MM.1S (cell line): Measurements from ENCODE around the gene CGB2.
A peak's percentile ranks its signal among the peaks of the same experiment; 100 is the strongest.
"Not testable (repeated sequence)": the region's sequence is repeated elsewhere in the genome, so short reads cannot be mapped to it uniquely, and the experiment has no call there.

ENCODE experiments used
- DNase-seq: peaks from one replicate; pipeline ENCODE4 v3.0.0-alpha.2; 2015
- H2AFZ ChIP-seq: fragments of 300-600 bp; sonication (generic); 2 replicates; pipeline ENCODE4 v1.6.0; 2016; ENCODE audit warnings: antibody characterized with exemption, low read length
- H3F3A ChIP-seq: fragments of 300-600 bp; sonication (generic); 2 replicates; pipeline ENCODE4 v1.6.1; 2016; ENCODE audit warnings: mild to moderate bottlenecking, antibody characterized with exemption, low read length, moderate library complexity, mixed read lengths; ENCODE audit not compliant: insufficient read depth
- H3K27ac ChIP-seq: fragments of 300-600 bp; sonication (generic); 2 replicates; pipeline ENCODE4 v1.5.1; 2016; ENCODE audit warnings: mild to moderate bottlenecking, low read length
- H3K27me3 ChIP-seq: fragments of 300-600 bp; sonication (generic); replicated peaks from 2 replicates; pipeline ENCODE4 v1.6.0; 2016; ENCODE audit warnings: low read length; ENCODE audit not compliant: insufficient read depth
- H3K36me3 ChIP-seq: fragments of 300-600 bp; sonication (generic); replicated peaks from 2 replicates; pipeline ENCODE4 v1.6.1; 2016; ENCODE audit warnings: mild to moderate bottlenecking, low read length, mixed read lengths; ENCODE audit not compliant: insufficient read depth
- H3K4me1 ChIP-seq: fragments of 300-600 bp; sonication (generic); 2 replicates; pipeline ENCODE4 v1.6.1; 2016; ENCODE audit warnings: low read length, mixed read lengths
- H3K4me2 ChIP-seq: fragments of 300-600 bp; sonication (generic); 2 replicates; pipeline ENCODE4 v1.6.0; 2016; ENCODE audit warnings: low read depth, low read length
- H3K4me3 ChIP-seq: fragments of 300-600 bp; sonication (generic); 2 replicates; pipeline ENCODE4 v1.5.1; 2016; ENCODE audit warnings: low read length, mixed read lengths
- H3K79me2 ChIP-seq: fragments of 300-600 bp; sonication (generic); 2 replicates; pipeline ENCODE4 v1.6.1; 2016; ENCODE audit warnings: mixed run types, low read length, mixed read lengths
- H3K9ac ChIP-seq: fragments of 300-600 bp; sonication (generic); 2 replicates; pipeline ENCODE4 v1.6.1; 2016; ENCODE audit warnings: low read length, mixed read lengths
- H3K9me2 ChIP-seq: fragments of 300-600 bp; sonication (generic); replicated peaks from 2 replicates; pipeline ENCODE4 v1.6.1; 2016; ENCODE audit warnings: mild to moderate bottlenecking, low read length, mixed read lengths; ENCODE audit not compliant: insufficient read depth
- H3K9me3 ChIP-seq: fragments of 300-600 bp; sonication (generic); replicated peaks from 2 replicates; pipeline ENCODE4 v1.6.1; 2016; ENCODE audit warnings: mild to moderate bottlenecking, low read length, mixed read lengths; ENCODE audit not compliant: insufficient read depth
- H4K20me1 ChIP-seq: fragments of 300-600 bp; sonication (generic); 2 replicates; pipeline ENCODE4 v1.6.1; 2016; ENCODE audit warnings: mild to moderate bottlenecking, low read length, moderate library complexity, mixed read lengths; ENCODE audit not compliant: insufficient read depth
- EZH2phosphoT487 ChIP-seq: fragments of 300-600 bp; sonication (generic); IDR thresholded peaks from 2 replicates; pipeline ENCODE4 v1.6.1; 2018; ENCODE audit warnings: antibody characterized with exemption, low read length
- TF ChIP-seq, protein P1 (sequence below): fragments of 300-600 bp; sonication (generic); IDR thresholded peaks from 2 replicates; pipeline ENCODE4 v1.5.1; 2016; ENCODE audit warnings: antibody characterized with exemption, low read length, mixed read lengths

CGB2 gene

GRCh38 chr19:49036815-49037214 is 5.1 kb downstream of the CGB2 start, which contains the start of gene CGB1:
Gene CGB1, minus strand, starts transcription at chr19:49036895. Its CDS starts 184 bp downstream, at chr19:49036711.
- not testable (repeated sequence) for H3K9me2 ChIP-seq, H3K36me3 ChIP-seq, H3K9ac ChIP-seq, H4K20me1 ChIP-seq, H3F3A ChIP-seq, DNase-seq, H3K27ac ChIP-seq, H3K9me3 ChIP-seq, H2AFZ ChIP-seq, H3K4me2 ChIP-seq, H3K4me1 ChIP-seq, H3K4me3 ChIP-seq, H3K79me2 ChIP-seq
- TF ChIP-seq, protein P1, sequence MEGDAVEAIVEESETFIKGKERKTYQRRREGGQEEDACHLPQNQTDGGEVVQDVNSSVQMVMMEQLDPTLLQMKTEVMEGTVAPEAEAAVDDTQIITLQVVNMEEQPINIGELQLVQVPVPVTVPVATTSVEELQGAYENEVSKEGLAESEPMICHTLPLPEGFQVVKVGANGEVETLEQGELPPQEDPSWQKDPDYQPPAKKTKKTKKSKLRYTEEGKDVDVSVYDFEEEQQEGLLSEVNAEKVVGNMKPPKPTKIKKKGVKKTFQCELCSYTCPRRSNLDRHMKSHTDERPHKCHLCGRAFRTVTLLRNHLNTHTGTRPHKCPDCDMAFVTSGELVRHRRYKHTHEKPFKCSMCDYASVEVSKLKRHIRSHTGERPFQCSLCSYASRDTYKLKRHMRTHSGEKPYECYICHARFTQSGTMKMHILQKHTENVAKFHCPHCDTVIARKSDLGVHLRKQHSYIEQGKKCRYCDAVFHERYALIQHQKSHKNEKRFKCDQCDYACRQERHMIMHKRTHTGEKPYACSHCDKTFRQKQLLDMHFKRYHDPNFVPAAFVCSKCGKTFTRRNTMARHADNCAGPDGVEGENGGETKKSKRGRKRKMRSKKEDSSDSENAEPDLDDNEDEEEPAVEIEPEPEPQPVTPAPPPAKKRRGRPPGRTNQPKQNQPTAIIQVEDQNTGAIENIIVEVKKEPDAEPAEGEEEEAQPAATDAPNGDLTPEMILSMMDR = peak; percentile 48
- H3K27me3 ChIP-seq = peaks cover 11% of the 10 kb centered on the region

DNA sequence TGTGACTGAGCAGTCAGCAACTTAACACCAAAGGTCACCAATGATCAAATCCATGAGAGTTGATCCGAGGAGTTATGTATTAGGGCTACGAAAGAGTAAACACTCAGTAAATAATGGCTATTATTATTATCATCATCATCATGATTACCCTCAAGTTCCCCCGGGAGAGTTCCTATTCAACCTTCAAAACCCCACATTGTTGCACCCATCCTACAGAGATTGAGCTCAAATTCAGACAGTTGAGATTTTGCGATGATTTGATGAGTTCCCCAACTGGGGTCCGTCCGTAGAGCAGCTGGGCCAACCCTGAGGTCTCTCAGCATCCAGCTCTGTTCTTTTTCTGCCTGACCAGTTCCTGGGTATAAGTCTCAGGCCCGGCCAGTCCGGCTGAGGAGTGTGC is 6.4 kb downstream of the CGB2 start:
- H4K20me1 ChIP-seq, H3K9me3 ChIP-seq, H3K9me2 ChIP-seq, H2AFZ ChIP-seq, H3K4me3 ChIP-seq, H3K4me2 ChIP-seq, H3K9ac ChIP-seq, H3K27ac ChIP-seq, H3K79me2 ChIP-seq, H3F3A ChIP-seq, DNase-seq, H3K36me3 ChIP-seq, H3K4me1 ChIP-seq: not testable (repeated sequence)
- peaks cover 24% of the 10 kb centered on the region for H3K27me3 ChIP-seq

- H3K79me2 ChIP-seq, H3K9ac ChIP-seq, H3K4me1 ChIP-seq, H3F3A ChIP-seq, H4K20me1 ChIP-seq, H3K4me3 ChIP-seq, H3K9me3 ChIP-seq, H3K36me3 ChIP-seq, H3K9me2 ChIP-seq, H2AFZ ChIP-seq, DNase-seq, H3K4me2 ChIP-seq, H3K27ac ChIP-seq: not testable (repeated sequence)
- H3K27me3 ChIP-seq = peaks cover 26% of the 10 kb centered on the region
These were observed 7.0 kb downstream of the CGB2 start for GRCh38 chr19:49038557-49039276.

DNA sequence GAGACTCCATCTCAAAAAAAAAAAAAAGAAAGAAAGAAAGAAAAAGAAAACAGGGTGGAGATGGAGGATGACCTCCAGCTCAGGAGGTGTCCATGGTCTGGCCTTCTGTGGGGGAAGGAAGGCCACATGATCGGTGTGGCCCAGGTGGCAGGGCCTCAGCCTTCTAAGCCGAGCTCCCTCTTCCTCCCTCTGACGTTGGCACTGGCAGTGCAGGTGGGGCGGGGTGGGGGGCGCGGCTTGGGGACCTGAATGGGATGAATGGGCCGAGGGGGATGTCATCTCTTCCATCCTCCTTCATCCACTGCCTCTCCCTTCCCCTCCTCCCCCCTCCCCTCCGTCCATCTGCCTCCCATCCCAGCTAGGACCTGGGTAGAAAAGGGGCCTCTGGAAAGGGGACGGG is 8.0 kb downstream of the CGB2 start:
- H3F3A ChIP-seq = not testable (repeated sequence)

GRCh38 chr19:49042177-49042576 is 10.5 kb downstream of the CGB2 start:
- H3K9ac ChIP-seq = no peak overlapping the region
- no peak overlapping the region for H3K4me2 ChIP-seq

More for the DNA sequence above, 8.0 kb downstream of the CGB2 start:
- H3K27ac ChIP-seq, H3K4me1 ChIP-seq, H3K9ac ChIP-seq, H3K9me2 ChIP-seq, H3K4me2 ChIP-seq, H3K36me3 ChIP-seq, DNase-seq, H2AFZ ChIP-seq, H3K79me2 ChIP-seq, H3K9me3 ChIP-seq, H4K20me1 ChIP-seq, H3K4me3 ChIP-seq: not testable (repeated sequence)
- H3K27me3 ChIP-seq = peaks cover 26% of the 10 kb centered on the region

DNA sequence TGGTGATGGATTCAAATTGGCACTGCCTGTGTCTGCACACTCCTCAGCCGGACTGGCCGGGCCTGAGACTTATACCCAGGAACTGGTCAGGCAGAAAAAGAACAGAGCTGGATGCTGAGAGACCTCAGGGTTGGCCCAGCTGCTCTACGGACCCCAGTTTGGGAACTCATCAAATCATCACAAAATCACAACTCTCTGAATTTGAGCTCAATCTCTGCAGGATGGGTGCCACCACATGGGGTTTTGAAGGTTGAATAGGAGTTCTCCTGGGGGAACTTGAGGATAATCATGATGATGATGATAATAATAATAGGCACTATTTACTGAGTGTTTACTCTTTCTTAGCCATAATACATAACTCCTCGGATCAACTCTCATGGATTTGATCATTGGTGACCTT is 11.0 kb downstream of the CGB2 start:
- H3F3A ChIP-seq, H3K36me3 ChIP-seq, H3K9me2 ChIP-seq, H2AFZ ChIP-seq, H3K4me1 ChIP-seq, DNase-seq, H3K9ac ChIP-seq, H3K4me2 ChIP-seq, H4K20me1 ChIP-seq, H3K27ac ChIP-seq, H3K79me2 ChIP-seq, H3K9me3 ChIP-seq, H3K4me3 ChIP-seq: not testable (repeated sequence)
- peaks cover 28% of the 10 kb centered on the region for H3K27me3 ChIP-seq

More at GRCh38 chr19:49042177-49042576, 10.5 kb downstream of the CGB2 start:
- Histone ChIP-seq H2AFZ (no peak overlapping the region), H3K79me2 (no peaks in the 10 kb centered on the region), H3K4me1 (no peaks in the 10 kb centered on the region), H3K27me3 (peaks cover 28% of the 10 kb centered on the region), H3K36me3 (no peaks in the 10 kb centered on the region), H3K4me3 (no peak overlapping the region), H3K9me3 (no peaks in the 10 kb centered on the region), H3K27ac (no peak overlapping the region), H4K20me1 (no peaks in the 10 kb centered on the region), H3F3A (no peaks in the 10 kb centered on the region), H3K9me2 (no peaks in the 10 kb centered on the region)
- no peak for DNase-seq
- TF ChIP-seq, protein P1 = no peak
- no peak for TF ChIP-seq EZH2phosphoT487
